HepG2 (cell line): ENCODE measurements around the gene TMEM107. TPM values are rescaled to one million over a fixed set of nuclear protein-coding genes. Genes with fewer than 3 reads are reported as not detected.

Source experiments
- ELF1 ChIP-seq: sonication (generic); formaldehyde crosslinking; IDR thresholded peaks from 2 replicates; pipeline ENCODE4 v1.4.0; 2020; ENCODE audit warnings: missing genetic modification reagents
- EP300 ChIP-seq, 3 experiments: sonication (generic) in 1 of 3; formaldehyde crosslinking in 1 of 3; IDR thresholded peaks; 2 replicates each; pipeline versions ENCODE4 v1.5.1 to v1.6.1; 2011 to 2020; ENCODE audit warnings: low read depth in 2 of 3, low read length in 2 of 3, borderline replicate concordance in 1 of 3, improper control_type of control experiment in 1 of 3, mild to moderate bottlenecking in 1 of 3, missing genetic modification reagents in 1 of 3, moderate library complexity in 1 of 3
- FOXC1 ChIP-seq: sonication (generic); formaldehyde crosslinking; IDR thresholded peaks from 2 replicates; pipeline ENCODE4 v1.8.0; 2022; ENCODE audit warnings: mild to moderate bottlenecking, missing genetic modification reagents, borderline replicate concordance
- FOXO1 ChIP-seq: sonication (generic); formaldehyde crosslinking; IDR thresholded peaks from 2 replicates; pipeline ENCODE4 v1.4.0; 2020; ENCODE audit warnings: missing genetic modification reagents
- GABPA ChIP-seq, 2 experiments: IDR thresholded peaks; 2 replicates each; pipeline ENCODE4 v1.6.1; 2011 to 2016; ENCODE audit warnings: low read depth in 2 of 2, low read length in 1 of 2, missing biosample characterization in 1 of 2, missing genetic modification characterization in 1 of 2
- KAT8 ChIP-seq: IDR thresholded peaks from 2 replicates; pipeline ENCODE4 v1.6.1; 2016; ENCODE audit warnings: missing genetic modification reagents, missing compliant biosample characterization
- MAZ ChIP-seq, 2 experiments: sonication (generic) in 1 of 2; formaldehyde crosslinking in 1 of 2; IDR thresholded peaks; 2 replicates each; pipeline versions ENCODE4 v1.5.0 to v1.6.1; 2012 to 2020; ENCODE audit warnings: low read depth in 2 of 2, mild to moderate bottlenecking in 2 of 2, borderline replicate concordance in 1 of 2, improper control_type of control experiment in 1 of 2, low read length in 1 of 2, missing genetic modification reagents in 1 of 2, moderate library complexity in 1 of 2
- MBD4 ChIP-seq: IDR thresholded peaks from 2 replicates; pipeline ENCODE4 v1.6.1; 2012; ENCODE audit warnings: low read length, inconsistent platforms, borderline replicate concordance
- NFKB2 ChIP-seq: sonication (generic); formaldehyde crosslinking; IDR thresholded peaks from 2 replicates; pipeline ENCODE4 v1.4.0; 2020; ENCODE audit warnings: missing genetic modification reagents, borderline replicate concordance
- PBX3 ChIP-seq: sonication (generic); formaldehyde crosslinking; IDR thresholded peaks from 2 replicates; pipeline ENCODE4 v1.8.1; 2023; ENCODE audit warnings: missing genetic modification reagents, inconsistent platforms, borderline replicate concordance
- U2AF2 ChIP-seq: fragments of 200-400 bp; formaldehyde crosslinking; IDR thresholded peaks from 2 replicates; pipeline ENCODE4 v1.6.1; 2017; ENCODE audit warnings: low read depth, mild to moderate bottlenecking, low read length
- ZBED4 ChIP-seq: sonication (generic); formaldehyde crosslinking; IDR thresholded peaks from 2 replicates; pipeline ENCODE4 v1.4.0; 2020; ENCODE audit warnings: missing genetic modification reagents, borderline replicate concordance
- ZBTB7A ChIP-seq: sonication (generic); formaldehyde crosslinking; IDR thresholded peaks from 2 replicates; pipeline ENCODE4 v1.8.0; 2022; ENCODE audit warnings: mild to moderate bottlenecking, missing genetic modification reagents
- ZEB1 ChIP-seq: IDR thresholded peaks from 2 replicates; pipeline ENCODE4 v1.6.1; 2012; ENCODE audit warnings: mild to moderate bottlenecking, low read depth, inconsistent platforms; ENCODE audit not compliant: insufficient replicate concordance
- ZHX1 ChIP-seq: sonication (generic); formaldehyde crosslinking; IDR thresholded peaks from 2 replicates; pipeline ENCODE4 v1.8.1; 2022; ENCODE audit warnings: low read depth, mild to moderate bottlenecking, missing genetic modification reagents
- ZNF282 ChIP-seq: fragments of 450-650 bp; IDR thresholded peaks from 2 replicates; pipeline ENCODE4 v1.6.1; 2018; ENCODE audit not compliant: partially characterized antibody
- ZNF335 ChIP-seq: sonication (generic); formaldehyde crosslinking; IDR thresholded peaks from 2 replicates; pipeline ENCODE4 v1.4.0; 2020; ENCODE audit warnings: missing genetic modification reagents
- ZNF652 ChIP-seq: IDR thresholded peaks from 2 replicates; pipeline ENCODE4 v1.6.1; 2016; ENCODE audit warnings: low read depth, borderline replicate concordance
- ZNF749 ChIP-seq: sonication (generic); formaldehyde crosslinking; IDR thresholded peaks from 2 replicates; pipeline ENCODE4 v1.8.0; 2022; ENCODE audit warnings: mild to moderate bottlenecking, missing genetic modification reagents, moderate library complexity, borderline replicate concordance
- ZSCAN25 ChIP-seq: sonication (generic); formaldehyde crosslinking; IDR thresholded peaks from 2 replicates; pipeline ENCODE4 v1.8.0; 2022; ENCODE audit warnings: mild to moderate bottlenecking, missing genetic modification reagents
- polyA plus RNA-seq, 8 experiments: library from polyadenylated mRNA; depleted of rRNA in 3 of 8; stranded (reverse) in 7 of 8; unstranded in 1 of 8; fragments of >200 nt; fragmentation: Illumina TruSeq in 4 of 8; extraction: Trizol in 4 of 8; gene quantifications; 2 replicates each; pipeline versions ENCODE4 v1.2.1 to v1.2.3, GENCODE V29; 2011 to 2016; ENCODE audit warnings: low read depth in 4 of 8, missing spikeins in 1 of 8, mixed read lengths in 1 of 8; ENCODE audit not compliant: insufficient read depth in 1 of 8
- total RNA-seq, 5 experiments: library from RNA; depleted of rRNA; stranded (reverse); fragments of >200 nt; fragmentation: Illumina TruSeq; extraction: Trizol; gene quantifications; 2 replicates each; pipeline ENCODE4 v1.2.3, GENCODE V29; 2016; ENCODE audit warnings: low read depth in 1 of 5

TMEM107 gene
- total and polyA plus RNA-seq, 2 of the 13 experiments (the other 11 are each of a cell fraction or from before 2014, with no cell fraction given), result 7.2 to 15.3 TPM

GRCh38 chr17:8162997-8163977 is 12.9 kb downstream of the TMEM107 start (continued):
- TF ChIP-seq MAZ (IDR thresholded peaks at IDR 0.05; ENCODE audit: borderline replicate concordance, low read depth, low read length) (no peak), MAZ (CRISPR knock-in tag; IDR thresholded peaks at IDR 0.05; ENCODE audit: low read depth) (peak; percentile 57), MBD4 (no peak), ZSCAN25 (CRISPR knock-in tag) (no peak), EP300 (IDR thresholded peaks at IDR 0.05; ENCODE audit: low read depth in 2 of 2, low read length in 2 of 2) (no peak), EP300 (CRISPR knock-in tag; IDR thresholded peaks at IDR 0.05; ENCODE audit: borderline replicate concordance) (no peak), U2AF2 (no peak), ZNF282 (no peak), ZBTB7A (CRISPR knock-in tag) (peak; percentile 79), KAT8 (CRISPR knock-in tag) (no peak), GABPA (IDR thresholded peaks at IDR 0.05; ENCODE audit: low read depth, low read length) (no peak), GABPA (CRISPR knock-in tag; IDR thresholded peaks at IDR 0.05; ENCODE audit: low read depth) (no peak), FOXO1 (CRISPR knock-in tag) (no peak), ZEB1 (peak; percentile 17), ELF1 (CRISPR knock-in tag) (no peak), FOXC1 (no peak), NFKB2 (CRISPR knock-in tag) (no peak), ZNF749 (CRISPR knock-in tag) (peak; percentile 20; the same call in 1 of the 2 replicates), ZHX1 (CRISPR knock-in tag) (no peak), ZNF335 (no peak), PBX3 (CRISPR knock-in tag) (no peak), ZBED4 (CRISPR knock-in tag) (no peak), ZNF652 (CRISPR knock-in tag) (no peak)
